ENCODE data around the gene RBBP7.

The RBBP7 gene

DNA sequence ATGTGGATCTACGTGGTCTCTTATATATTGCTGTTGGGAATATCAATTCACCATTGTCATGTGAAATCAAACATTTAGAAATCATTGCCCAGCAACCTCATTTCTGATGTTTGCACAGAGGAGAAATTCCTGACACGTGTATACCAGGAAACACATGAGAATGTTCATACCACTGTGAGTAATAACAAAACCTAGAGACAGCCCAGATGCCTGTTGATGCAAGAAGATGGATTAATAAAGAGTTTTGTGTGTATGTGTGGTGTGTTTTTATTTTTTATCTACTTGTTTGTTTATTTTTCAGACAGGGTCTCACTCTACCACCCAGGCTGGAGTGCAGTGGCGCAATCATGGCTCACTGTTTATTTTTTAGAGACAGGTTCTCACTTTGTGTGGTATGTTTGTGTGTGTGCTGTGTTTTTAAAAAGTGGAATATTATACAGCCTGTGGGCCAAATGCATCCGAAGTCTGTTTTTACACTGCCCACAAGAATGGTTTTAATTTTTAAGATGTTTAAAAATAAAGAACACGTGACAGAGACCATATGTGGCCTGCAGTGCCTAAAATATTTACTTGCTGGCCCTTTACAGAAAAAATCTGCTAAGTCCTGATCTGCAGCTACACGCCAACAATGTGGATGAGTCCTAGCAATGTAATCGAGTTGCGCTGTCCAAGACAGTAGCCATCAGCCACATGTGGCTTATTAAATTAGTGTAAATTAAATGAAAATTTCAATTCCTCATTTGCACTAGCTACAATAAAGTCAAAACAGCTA lies 44.7 kb downstream of the RBBP7 start:
- no peak for DNase-seq

DNA sequence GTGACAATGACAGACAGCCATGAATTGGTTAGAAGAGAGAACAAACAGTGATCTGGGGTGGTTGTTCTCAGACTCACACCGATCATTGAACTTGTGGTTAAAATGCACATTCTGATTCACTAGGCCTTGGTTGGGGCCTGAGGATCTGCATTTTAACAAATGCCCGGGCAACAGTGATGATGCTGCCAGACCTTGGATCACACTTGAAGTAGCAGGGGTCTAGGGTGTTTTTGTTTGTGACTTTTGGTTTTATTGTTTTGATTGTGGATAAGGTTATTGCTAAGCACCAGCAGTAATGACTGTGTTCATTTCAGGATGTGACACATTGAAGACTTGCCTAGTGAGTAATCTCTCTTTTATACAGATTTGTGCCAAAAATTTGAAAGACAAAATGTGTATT lies 47.4 kb downstream of the RBBP7 start:
- DNase-seq: no peak

DNA sequence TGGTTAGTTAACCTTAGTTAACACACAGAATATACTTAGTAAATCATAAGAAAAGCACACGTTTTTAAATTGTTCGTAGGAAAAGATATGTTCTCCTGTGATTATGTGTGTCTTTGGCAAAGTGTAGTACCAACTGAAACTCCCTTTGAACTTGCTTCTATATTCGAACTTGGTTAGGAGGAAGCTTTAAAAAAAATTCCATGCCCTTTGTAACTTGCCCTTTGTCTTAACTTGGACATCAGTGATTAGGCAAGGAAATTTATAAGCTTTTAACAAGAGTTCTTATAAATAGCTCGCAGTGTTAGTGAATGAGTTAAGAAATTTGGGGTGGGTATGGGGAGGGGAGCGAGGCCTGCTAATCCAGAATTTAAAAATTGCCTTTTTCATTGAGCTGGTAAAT lies 50.5 kb downstream of the RBBP7 start:
- no peak for DNase-seq

DNA sequence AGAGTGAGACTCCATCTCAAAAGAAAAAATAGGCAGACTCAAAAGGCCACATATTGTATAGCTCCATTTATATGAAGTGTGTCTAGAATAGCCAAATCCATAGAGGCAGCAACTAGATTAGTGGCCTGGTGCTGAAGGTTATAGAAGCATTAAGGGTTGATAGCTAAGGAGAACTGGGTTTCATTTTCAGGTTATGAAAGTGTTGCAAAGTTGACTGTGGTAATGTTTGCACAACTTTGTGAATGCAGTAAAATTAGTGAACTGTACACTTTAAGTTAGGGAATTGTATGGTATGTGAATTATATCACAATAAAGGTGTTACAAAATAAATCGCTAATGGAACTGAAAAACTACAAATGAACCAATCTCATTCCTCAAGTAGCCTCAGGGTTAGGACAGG lies 55.6 kb downstream of the RBBP7 start:
- no peak for DNase-seq

DNA sequence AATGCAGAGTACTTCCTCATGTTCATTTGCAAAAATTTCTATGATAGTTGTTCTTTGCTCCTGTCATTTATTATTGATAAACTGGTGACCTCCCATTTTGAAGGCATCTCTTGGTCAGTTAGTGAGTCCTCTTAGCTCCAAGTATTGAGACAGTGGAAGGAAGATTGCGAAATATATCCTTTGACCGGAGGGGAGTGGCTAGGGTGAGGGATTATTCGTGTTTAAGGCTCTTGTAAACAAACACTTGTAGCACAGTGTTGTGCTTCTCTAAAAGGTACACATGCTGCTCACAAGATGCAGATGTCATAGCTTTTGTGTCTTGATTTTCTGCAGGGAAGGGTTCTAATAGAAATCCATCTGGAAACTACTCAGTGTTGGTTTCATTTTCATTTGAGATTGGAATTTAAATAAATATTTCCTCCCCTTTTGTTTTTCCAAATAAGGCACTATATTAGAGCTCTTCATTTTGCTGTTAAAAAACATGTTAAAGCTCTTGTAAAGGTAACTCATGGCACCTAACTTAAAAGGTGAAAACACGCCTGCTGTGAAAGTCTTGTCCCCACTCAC lies 62.1 kb downstream of the RBBP7 start:
- DNase-seq: no peak

DNA sequence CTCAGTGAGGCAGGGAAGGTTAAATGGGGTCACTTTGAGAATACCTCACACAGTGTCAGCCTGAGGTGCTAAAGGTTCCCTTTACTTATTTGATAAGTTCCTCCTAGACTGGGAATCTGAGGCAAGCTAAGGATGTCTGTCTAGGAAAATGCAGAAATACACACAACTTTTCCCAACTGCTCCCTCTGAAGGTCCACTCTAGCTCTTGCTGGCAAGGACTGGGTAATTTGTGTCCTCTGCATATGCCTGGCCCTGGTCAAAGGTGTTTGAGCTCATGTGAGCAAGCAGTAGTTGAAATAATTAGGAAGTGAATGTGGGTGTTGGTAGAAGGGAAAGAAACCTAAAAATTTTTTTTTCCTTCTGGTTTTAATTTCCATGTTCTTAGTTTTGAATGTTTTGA lies 62.6 kb downstream of the RBBP7 start:
- no peak for DNase-seq

DNA sequence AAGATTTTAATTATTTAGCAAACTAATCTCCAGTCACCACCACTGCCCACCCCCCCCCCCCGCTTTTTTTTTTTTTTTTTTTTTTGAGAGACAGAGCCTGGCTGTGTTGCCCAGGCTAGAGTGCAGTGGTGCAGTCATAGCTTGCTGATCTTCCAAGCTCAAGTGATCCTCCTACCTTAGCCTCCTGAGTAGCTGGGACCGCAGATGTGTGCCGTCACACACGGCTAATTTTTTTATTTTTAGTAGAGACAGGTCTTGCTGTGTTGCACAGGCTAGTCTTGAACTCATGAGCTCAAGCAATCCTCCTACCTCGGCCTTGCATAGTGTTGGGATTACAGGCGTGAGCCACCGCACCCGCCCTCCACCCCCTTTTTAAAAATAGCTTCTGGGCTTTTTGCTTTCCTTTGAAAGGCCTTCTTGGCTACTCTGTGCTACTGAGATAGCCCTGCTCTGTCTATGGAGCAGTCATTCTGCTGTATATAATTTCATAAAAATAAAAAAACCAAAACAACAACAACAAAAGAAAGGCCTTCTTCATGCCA lies 65.2 kb downstream of the RBBP7 start:
- no peak for DNase-seq

DNA sequence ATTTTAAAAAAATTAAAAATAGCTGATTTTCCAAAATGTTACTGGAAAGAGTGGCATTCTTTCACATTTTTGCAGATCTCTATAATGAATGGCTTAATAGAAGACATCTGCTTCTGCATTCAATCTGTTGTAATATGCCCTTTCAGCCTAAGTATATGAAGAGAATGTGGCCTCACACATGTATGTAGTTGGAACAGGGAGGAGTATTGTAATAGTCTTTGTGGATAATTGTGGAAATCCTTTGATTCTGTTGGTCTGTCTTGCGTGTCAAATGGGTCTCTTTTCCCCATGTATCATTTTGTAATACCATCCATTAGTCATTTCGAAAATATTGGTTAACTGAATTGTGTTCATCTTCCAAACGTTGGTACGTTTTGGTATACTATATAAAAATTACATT lies 72.3 kb downstream of the RBBP7 start:
- no peak for DNase-seq

DNA sequence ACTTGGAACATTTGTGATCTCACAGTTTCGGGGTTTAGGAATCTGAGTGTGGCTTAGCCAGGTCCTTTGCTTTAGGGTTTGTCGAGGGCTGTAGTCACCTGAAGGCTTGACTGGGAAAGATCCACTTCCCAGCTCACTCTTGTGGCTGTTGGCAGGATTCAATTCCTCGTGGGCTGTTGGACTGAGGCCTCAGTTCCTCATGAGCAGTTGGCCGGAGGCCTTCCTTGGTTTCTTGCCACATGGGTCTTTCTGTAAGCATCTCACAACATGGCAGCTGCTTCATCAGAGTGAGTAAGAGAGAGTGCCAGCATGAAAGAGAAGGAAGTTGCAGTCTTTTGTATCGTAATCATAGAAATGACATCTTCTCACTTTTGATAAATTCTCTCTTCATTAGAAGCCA lies 72.8 kb downstream of the RBBP7 start:
- DNase-seq: peak in 1 of 2 experiments; percentile 6

DNA sequence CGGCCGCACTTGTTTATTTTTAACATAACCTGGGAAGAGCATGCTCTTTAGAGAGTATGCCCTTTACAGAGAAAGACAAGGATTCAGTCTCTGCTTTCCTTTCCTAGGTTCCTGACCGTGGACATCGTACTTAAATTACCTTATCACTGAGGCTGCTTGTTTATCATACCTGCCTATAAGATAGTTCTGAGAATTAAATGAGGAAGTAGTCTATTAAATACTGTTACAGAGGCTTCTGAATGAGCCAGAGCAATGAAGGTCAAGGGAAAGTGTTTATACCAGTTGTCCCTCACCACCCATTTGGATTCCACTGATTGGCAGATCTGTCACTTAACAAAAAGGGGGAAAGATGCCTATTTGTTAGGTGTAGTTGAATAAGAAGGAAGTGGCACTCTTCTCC lies 73.9 kb downstream of the RBBP7 start:
- no peak for DNase-seq
